Liver (tissue), 9 donors: ENCODE data around the gene TRIL. TPM values are rescaled to one million over a fixed set of nuclear protein-coding genes. Genes with fewer than 3 reads are reported as not detected.

Experiments used
- DNase-seq: peaks from one replicate; pipeline ENCODE4 v3.0.0-alpha.2; 2017; ENCODE audit warnings: low spot score
- H3K27ac ChIP-seq, 2 donors: one replicate each; pipeline ENCODE4 v1.7.0; 2013; ENCODE audit warnings: inconsistent platforms in 2 of 2, low read length in 2 of 2, control low read depth in 1 of 2, low read depth in 1 of 2, mild to moderate bottlenecking in 1 of 2
- H3K27me3 ChIP-seq, 4 donors: one replicate each; pipeline versions ENCODE4 v1.6.1 to v1.7.0; 2013; ENCODE audit warnings: low read length in 3 of 4, inconsistent platforms in 1 of 4, mild to moderate bottlenecking in 1 of 4, moderate library complexity in 1 of 4; ENCODE audit not compliant: control insufficient read depth in 4 of 4, insufficient read depth in 4 of 4
- H3K36me3 ChIP-seq, 4 donors: one replicate each; pipeline versions ENCODE4 v1.6.1 to v1.7.0; 2013; ENCODE audit warnings: low read length in 3 of 4, mild to moderate bottlenecking in 3 of 4, low read depth in 1 of 4, moderate library complexity in 1 of 4; ENCODE audit not compliant: control insufficient read depth in 4 of 4, insufficient read depth in 3 of 4
- H3K4me1 ChIP-seq, 4 donors: one replicate each; pipeline versions ENCODE4 v1.6.1 to v1.7.0; 2013; ENCODE audit warnings: low read length in 3 of 4, mild to moderate bottlenecking in 3 of 4, moderate library complexity in 1 of 4; ENCODE audit not compliant: control insufficient read depth in 4 of 4, insufficient read depth in 4 of 4
- H3K4me3 ChIP-seq, 3 donors: one replicate each; pipeline versions ENCODE4 v1.6.1 to v1.7.0; 2013; ENCODE audit warnings: low read length in 3 of 3, control low read depth in 1 of 3, low read depth in 1 of 3, mild to moderate bottlenecking in 1 of 3
- H3K9ac ChIP-seq, 2 donors: one replicate each; pipeline ENCODE4 v1.7.0; 2013; ENCODE audit warnings: low read length in 2 of 2, mild to moderate bottlenecking in 2 of 2, moderate library complexity in 2 of 2, control low read depth in 1 of 2, low read depth in 1 of 2
- H3K9me3 ChIP-seq, 4 donors: one replicate each; pipeline versions ENCODE4 v1.6.1 to v1.7.0; 2013; ENCODE audit warnings: low read length in 3 of 4; ENCODE audit not compliant: control insufficient read depth in 4 of 4
- ATF3 ChIP-seq: IDR thresholded peaks from 2 replicates; pipeline ENCODE4 v1.6.1; 2016; ENCODE audit warnings: antibody characterized with exemption
- CTCF ChIP-seq: fragments of 150-350 bp; IDR thresholded peaks from 2 replicates; pipeline ENCODE4 v1.5.1; 2017; ENCODE audit warnings: improper control_type of control experiment, low read depth, low read length; ENCODE audit not compliant: missing input control
- EGR1 ChIP-seq, 2 donors: IDR thresholded peaks; 2 replicates each; pipeline ENCODE4 v1.6.1; 2016 to 2018; ENCODE audit warnings: antibody characterized with exemption in 2 of 2, low read depth in 2 of 2
- FOXA1 ChIP-seq: IDR thresholded peaks from 2 replicates; pipeline ENCODE4 v1.6.1; 2016; ENCODE audit warnings: antibody characterized with exemption
- FOXA2 ChIP-seq: IDR thresholded peaks from 2 replicates; pipeline ENCODE4 v1.6.1; 2016; ENCODE audit warnings: antibody characterized with exemption
- GABPA ChIP-seq, 2 donors: IDR thresholded peaks in 1 of 2; conservative IDR thresholded peaks in 1 of 2; 2 replicates each; pipeline ENCODE4 v1.6.1; 2016; ENCODE audit warnings: antibody characterized with exemption in 2 of 2, mild to moderate bottlenecking in 1 of 2, moderate library complexity in 1 of 2
- HNF4A ChIP-seq, 2 donors: conservative IDR thresholded peaks; 2 replicates each; pipeline ENCODE4 v1.6.1; 2016; ENCODE audit warnings: antibody characterized with exemption in 2 of 2, mild to moderate bottlenecking in 2 of 2
- HNF4G ChIP-seq: IDR thresholded peaks from 2 replicates; pipeline ENCODE4 v1.6.1; 2016; ENCODE audit warnings: antibody characterized with exemption
- JUND ChIP-seq, 2 donors: IDR thresholded peaks; 2 replicates each; pipeline ENCODE4 v1.6.1; 2016; ENCODE audit warnings: antibody characterized with exemption in 2 of 2
- MAX ChIP-seq: IDR thresholded peaks from 2 replicates; pipeline ENCODE4 v1.6.1; 2016; ENCODE audit warnings: antibody characterized with exemption
- NR2F2 ChIP-seq: IDR thresholded peaks from 2 replicates; pipeline ENCODE4 v1.6.1; 2016; ENCODE audit warnings: antibody characterized with exemption
- RAD21 ChIP-seq, 2 donors: IDR thresholded peaks; 2 replicates each; pipeline ENCODE4 v1.6.1; 2016; ENCODE audit warnings: antibody characterized with exemption in 2 of 2, mild to moderate bottlenecking in 2 of 2
- REST ChIP-seq: IDR thresholded peaks from 2 replicates; pipeline ENCODE4 v1.6.1; 2016; ENCODE audit warnings: antibody characterized with exemption, mild to moderate bottlenecking
- RXRA ChIP-seq, 2 donors: IDR thresholded peaks; 2 replicates each; pipeline ENCODE4 v1.6.1; 2017 to 2018; ENCODE audit warnings: antibody characterized with exemption in 2 of 2, mild to moderate bottlenecking in 1 of 2
- SP1 ChIP-seq: IDR thresholded peaks from 2 replicates; pipeline ENCODE4 v1.6.1; 2018; ENCODE audit warnings: antibody characterized with exemption, mild to moderate bottlenecking
- TAF1 ChIP-seq: conservative IDR thresholded peaks from 2 replicates; pipeline ENCODE4 v1.6.1; 2016; ENCODE audit warnings: antibody characterized with exemption, mild to moderate bottlenecking
- YY1 ChIP-seq: IDR thresholded peaks from 2 replicates; pipeline ENCODE4 v1.6.1; 2016; ENCODE audit warnings: antibody characterized with exemption, mild to moderate bottlenecking
- ZBTB33 ChIP-seq: IDR thresholded peaks from 2 replicates; pipeline ENCODE4 v1.6.1; 2016; ENCODE audit warnings: antibody characterized with exemption
- WGBS: extraction: QIAGEN DNeasy Blood & Tissue Kit; methylation state at CpG from one replicate; pipeline ENCODE4 v1.1.7; 2013; 5-methylcytosine and 5-hydroxymethylcytosine counted together
- polyA plus RNA-seq, 2 donors: library from polyadenylated mRNA; stranded (reverse) in 1 of 2; unstranded in 1 of 2; fragments of 200-250 nt in 1 of 2; fragments of >200 nt in 1 of 2; fragmentation: Nextera tagmentation in 1 of 2; extraction: Ambion mirVana in 1 of 2; gene quantifications; one replicate each; pipeline versions ENCODE4 v1.2.1 to v1.2.3, GENCODE V29; 2013 to 2015
- total RNA-seq, 2 donors: library from RNA; depleted of rRNA; stranded (reverse); fragments of >200 nt; gene quantifications; one replicate each; pipeline ENCODE4 v1.2.3, GENCODE V29; 2014
- donor health status: healthy.
- donor health status: healthy.
- donor health status: healthy.
- donor health status: healthy.
- donor health status: healthy.

The TRIL gene
- total and polyA plus RNA-seq, 4 donors = 0.06 to 0.67 (median 0.35) TPM

- 87% methylated on average over 11 of the region's 11 CpGs for WGBS
- no peak overlapping the region for H3K4me3 ChIP-seq
- H3K9me3 ChIP-seq = no peaks in the 10 kb centered on the region
- H3K9ac ChIP-seq = no peak overlapping the region
- no peaks in the 10 kb centered on the region for H3K27me3 ChIP-seq
- no peak for DNase-seq
- TF ChIP-seq HNF4G = no peak
- TF ChIP-seq CTCF = no peak
- TF ChIP-seq ATF3 = no peak
- no peak for TF ChIP-seq JUND (IDR thresholded peaks at IDR 0.05)
- no peak for TF ChIP-seq RXRA (IDR thresholded peaks at IDR 0.05)
- no peak for TF ChIP-seq ZBTB33
- TF ChIP-seq FOXA1 = no peak
- TF ChIP-seq MAX = no peak
- no peak for TF ChIP-seq GABPA (IDR thresholded peaks at IDR 0.05 in 1 of 2, conservative IDR thresholded peaks at IDR 0.05 in 1 of 2)
- TF ChIP-seq SP1 = no peak
- no peak for TF ChIP-seq YY1
- no peak for TF ChIP-seq EGR1 (IDR thresholded peaks at IDR 0.05; ENCODE audit: low read depth in 2 of 2)
- no peak for TF ChIP-seq TAF1
- TF ChIP-seq RAD21 (IDR thresholded peaks at IDR 0.05) = no peak
- no peak for TF ChIP-seq FOXA2
- TF ChIP-seq REST = no peak
- TF ChIP-seq HNF4A (conservative IDR thresholded peaks at IDR 0.05) = no peak
- no peak for TF ChIP-seq NR2F2
- H3K27ac ChIP-seq = no peak overlapping the region
- no peaks in the 10 kb centered on the region for H3K36me3 ChIP-seq
- H3K4me1 ChIP-seq = no peaks in the 10 kb centered on the region
Observed at GRCh38 chr7:28986028-28986764, 28.1 kb upstream of the TRIL start.
